Endodermal cell (in vitro differentiated cells): Measurements from ENCODE around the gene RAB28. TPM values are rescaled to one million over a fixed set of nuclear protein-coding genes. Genes with fewer than 3 reads are reported as not detected.

Experiments used
- DNase-seq: peaks from one replicate; pipeline ENCODE4 v3.0.0-alpha.2; 2017
- H3K27ac ChIP-seq: 2 replicates; pipeline ENCODE4 v1.5.1; 2013; ENCODE audit warnings: mild to moderate bottlenecking, low read depth, low read length, moderate library complexity
- H3K27me3 ChIP-seq: 2 replicates; pipeline ENCODE4 v1.6.1; 2013; ENCODE audit warnings: mild to moderate bottlenecking, low read length, moderate library complexity; ENCODE audit not compliant: insufficient read depth, control insufficient read depth, poor library complexity, severe bottlenecking
- H3K36me3 ChIP-seq: 2 replicates; pipeline ENCODE4 v1.7.0; 2013; ENCODE audit warnings: mild to moderate bottlenecking, low read length, moderate library complexity; ENCODE audit not compliant: control insufficient read depth, insufficient read depth
- H3K4me1 ChIP-seq: one replicate; pipeline ENCODE4 v1.7.0; 2013; ENCODE audit warnings: low read length; ENCODE audit not compliant: control insufficient read depth, insufficient read depth
- H3K4me3 ChIP-seq: 2 replicates; pipeline ENCODE4 v1.5.1; 2013; ENCODE audit warnings: mild to moderate bottlenecking, low read length, moderate library complexity
- H3K9ac ChIP-seq: 2 replicates; pipeline ENCODE4 v1.6.1; 2013; ENCODE audit warnings: mild to moderate bottlenecking, low read length, moderate library complexity; ENCODE audit not compliant: poor library complexity, severe bottlenecking; ENCODE audit errors: extremely low read depth
- H3K9me3 ChIP-seq: 2 replicates; pipeline ENCODE4 v1.6.1; 2013; ENCODE audit warnings: mild to moderate bottlenecking, low read length, moderate library complexity; ENCODE audit not compliant: control insufficient read depth
- H3K27ac Mint-ChIP-seq: 2 replicates; pipeline ENCODE4 v1.8.0; 2020; ENCODE audit warnings: mixed read lengths
- H3K27me3 Mint-ChIP-seq: 2 replicates; pipeline ENCODE4 v1.8.0; 2021; ENCODE audit warnings: mild to moderate bottlenecking, mixed read lengths; ENCODE audit not compliant: insufficient read depth
- H3K36me3 Mint-ChIP-seq: 2 replicates; pipeline ENCODE4 v1.8.0; 2020; ENCODE audit warnings: low read depth, mixed read lengths
- H3K4me1 Mint-ChIP-seq: 2 replicates; pipeline ENCODE4 v1.8.0; 2020; ENCODE audit warnings: mixed read lengths
- H3K4me3 Mint-ChIP-seq: 2 replicates; pipeline ENCODE4 v1.8.0; 2020; ENCODE audit warnings: mild to moderate bottlenecking, moderate library complexity, mixed read lengths
- H3K9me3 Mint-ChIP-seq: 2 replicates; pipeline ENCODE4 v1.8.0; 2020; ENCODE audit warnings: mild to moderate bottlenecking, mixed read lengths
- WGBS, 2 experiments: methylation state at CpG; one replicate each; pipeline versions ENCODE4 v1.1.5 to v1.1.7; 2013; ENCODE audit warnings: missing lambda C conversion rate in 2 of 2, mixed read lengths in 1 of 2; ENCODE audit not compliant: insufficient coverage in 1 of 2, insufficient read length in 1 of 2; 5-methylcytosine and 5-hydroxymethylcytosine counted together
- total RNA-seq, 2 donors: library from RNA; stranded (reverse); fragmentation: NEBNext Ultra II Directional in 1 of 2; extraction: Animal tissue kit (Norgen Biotek cat#: 25700) in 1 of 2; gene quantifications; 2 replicates in 1 of 2; 3 replicates in 1 of 2; pipeline ENCODE4 v1.2.1, GENCODE V29; 2021
- TF ChIP-seq, protein P1 (sequence below): fragments of 200-600 bp; sonication (generic); conservative IDR thresholded peaks from 2 replicates; pipeline ENCODE4 v1.5.0; 2021; ENCODE audit warnings: antibody characterized with exemption, mild to moderate bottlenecking

The RAB28 gene
- total RNA-seq, 2 donors from 2014 or later = 24.6 to 25.7 TPM

DNA sequence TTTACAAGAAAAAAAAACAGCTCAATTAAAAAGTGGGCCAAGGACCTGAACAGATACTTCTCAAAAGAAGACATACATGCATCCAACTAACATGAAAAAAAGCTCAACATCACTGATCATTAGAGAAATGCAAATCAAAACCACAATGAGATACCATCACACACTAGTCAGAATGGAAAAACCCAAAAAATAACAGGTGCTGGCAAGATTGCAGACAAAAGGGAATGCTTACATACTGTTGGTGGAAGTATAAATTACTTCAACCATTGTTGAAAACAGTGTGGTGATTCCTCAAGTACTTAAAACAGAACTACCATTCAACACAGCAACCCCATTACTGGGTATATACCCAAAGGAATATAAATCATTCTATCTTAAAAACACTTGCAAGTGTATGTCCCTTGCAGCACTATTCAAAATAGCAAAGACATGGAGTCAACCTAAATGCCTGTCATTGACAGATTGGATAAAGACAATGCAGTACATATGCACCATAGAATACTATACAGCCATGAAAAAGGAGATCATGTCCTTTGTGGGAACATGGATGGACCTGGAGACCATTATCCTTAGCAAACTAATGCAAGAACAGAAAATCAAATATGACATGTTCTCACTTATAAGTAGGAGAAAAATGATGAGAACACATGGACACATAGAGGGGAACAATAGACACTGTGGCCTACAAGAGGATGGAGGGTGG lies 97.6 kb downstream of the RAB28 start:
- Histone ChIP-seq H3K9me3 (peaks cover 5% of the 10 kb centered on the region), H3K27me3 (no peaks in the 10 kb centered on the region), H3K4me3 (no peak overlapping the region), H3K9ac (no peak overlapping the region), H3K27ac (no peak overlapping the region), H3K4me1 (no peaks in the 10 kb centered on the region), H3K36me3 (no peaks in the 10 kb centered on the region)
- no peak overlapping the region for H3K27ac Mint-ChIP-seq
- no peak for DNase-seq
- H3K9me3 Mint-ChIP-seq = peaks cover 13% of the 10 kb centered on the region
- H3K36me3 Mint-ChIP-seq = peaks cover 9% of the 10 kb centered on the region
- H3K4me3 Mint-ChIP-seq = no peak overlapping the region
- H3K27me3 Mint-ChIP-seq = no peaks in the 10 kb centered on the region
- TF ChIP-seq, protein P1, sequence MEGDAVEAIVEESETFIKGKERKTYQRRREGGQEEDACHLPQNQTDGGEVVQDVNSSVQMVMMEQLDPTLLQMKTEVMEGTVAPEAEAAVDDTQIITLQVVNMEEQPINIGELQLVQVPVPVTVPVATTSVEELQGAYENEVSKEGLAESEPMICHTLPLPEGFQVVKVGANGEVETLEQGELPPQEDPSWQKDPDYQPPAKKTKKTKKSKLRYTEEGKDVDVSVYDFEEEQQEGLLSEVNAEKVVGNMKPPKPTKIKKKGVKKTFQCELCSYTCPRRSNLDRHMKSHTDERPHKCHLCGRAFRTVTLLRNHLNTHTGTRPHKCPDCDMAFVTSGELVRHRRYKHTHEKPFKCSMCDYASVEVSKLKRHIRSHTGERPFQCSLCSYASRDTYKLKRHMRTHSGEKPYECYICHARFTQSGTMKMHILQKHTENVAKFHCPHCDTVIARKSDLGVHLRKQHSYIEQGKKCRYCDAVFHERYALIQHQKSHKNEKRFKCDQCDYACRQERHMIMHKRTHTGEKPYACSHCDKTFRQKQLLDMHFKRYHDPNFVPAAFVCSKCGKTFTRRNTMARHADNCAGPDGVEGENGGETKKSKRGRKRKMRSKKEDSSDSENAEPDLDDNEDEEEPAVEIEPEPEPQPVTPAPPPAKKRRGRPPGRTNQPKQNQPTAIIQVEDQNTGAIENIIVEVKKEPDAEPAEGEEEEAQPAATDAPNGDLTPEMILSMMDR = no peak
- no peaks in the 10 kb centered on the region for H3K4me1 Mint-ChIP-seq

DNA sequence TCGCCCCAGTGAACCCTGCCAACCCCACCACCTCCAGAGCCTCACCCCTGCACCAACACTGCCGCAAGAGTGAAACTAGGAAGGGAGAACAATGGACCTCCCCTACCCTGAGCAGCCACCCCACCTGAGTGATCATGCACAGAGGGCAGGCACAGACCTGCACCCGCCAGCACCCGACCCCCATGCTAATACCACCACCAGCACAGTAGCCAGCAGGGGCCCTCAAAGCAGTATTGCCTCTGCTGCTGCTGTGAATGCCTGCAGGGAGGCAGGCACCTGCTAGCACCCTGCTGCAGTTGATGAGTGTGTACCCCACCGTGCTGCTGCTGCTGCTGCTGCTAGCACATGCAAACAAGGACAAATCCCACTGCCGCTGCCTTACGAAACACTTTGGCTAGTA lies 100.1 kb downstream of the RAB28 start:
- no peak overlapping the region for H3K27ac Mint-ChIP-seq
- TF ChIP-seq, protein P1 = no peak
- no peaks in the 10 kb centered on the region for H3K4me1 ChIP-seq
- no peaks in the 10 kb centered on the region for H3K36me3 ChIP-seq
- WGBS, 2 experiments = 93 to 100% methylated on average over 1 to 7 of the region's 7 CpGs
- H3K9me3 ChIP-seq = peaks cover 5% of the 10 kb centered on the region
- H3K4me3 ChIP-seq = no peak overlapping the region
- H3K4me3 Mint-ChIP-seq = no peak overlapping the region
- H3K36me3 Mint-ChIP-seq = peaks cover 7% of the 10 kb centered on the region
- DNase-seq = no peak
- no peak overlapping the region for H3K27ac ChIP-seq
- H3K9ac ChIP-seq = no peak overlapping the region
- H3K4me1 Mint-ChIP-seq = no peaks in the 10 kb centered on the region
- no peaks in the 10 kb centered on the region for H3K27me3 Mint-ChIP-seq
- peaks cover 5% of the 10 kb centered on the region for H3K9me3 Mint-ChIP-seq
- no peaks in the 10 kb centered on the region for H3K27me3 ChIP-seq

DNA sequence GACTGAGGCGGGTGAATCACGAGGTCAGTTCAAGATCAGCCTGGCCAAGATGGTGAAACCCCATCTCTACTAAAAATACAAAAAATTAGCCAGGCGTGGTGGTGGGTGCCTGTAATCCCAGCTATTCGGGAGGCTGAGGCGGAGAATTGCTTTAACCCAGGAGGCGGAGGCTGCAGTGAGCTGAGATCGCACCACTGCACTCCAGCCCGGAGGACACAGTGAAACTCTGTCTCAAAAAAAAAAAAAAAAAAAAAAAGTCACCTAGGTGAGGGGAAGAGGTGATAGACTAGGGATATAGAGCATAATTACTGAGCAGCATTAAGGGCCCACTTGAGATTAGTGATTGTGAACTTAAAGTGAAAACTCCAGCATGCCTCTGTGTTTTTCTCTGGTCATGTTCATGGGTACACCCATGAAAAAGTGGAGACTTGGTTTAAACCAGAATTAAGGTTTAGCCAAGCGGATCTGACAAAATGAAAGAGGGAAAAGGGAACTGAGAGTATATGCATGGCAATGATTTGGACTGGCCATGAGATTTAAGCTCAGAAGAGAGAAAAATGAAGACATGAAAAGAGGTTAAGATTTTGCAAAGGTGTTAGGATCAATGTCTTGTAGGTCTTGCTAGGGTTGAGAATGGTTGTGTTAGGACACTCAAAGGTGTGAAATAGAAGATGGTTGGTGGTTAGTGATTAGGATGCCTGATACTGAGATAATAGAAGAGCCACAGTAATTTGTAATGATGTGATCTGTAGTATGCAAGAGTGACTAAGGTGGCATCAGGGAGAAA lies 105.0 kb downstream of the RAB28 start:
- Mint-ChIP-seq H3K4me1 (no peaks in the 10 kb centered on the region), H3K4me3 (no peak overlapping the region), H3K27ac (no peak overlapping the region), H3K27me3 (no peaks in the 10 kb centered on the region), H3K36me3 (peaks cover 3% of the 10 kb centered on the region), H3K9me3 (no peaks in the 10 kb centered on the region)
- Histone ChIP-seq H3K27ac (no peak overlapping the region), H3K9me3 (no peaks in the 10 kb centered on the region), H3K36me3 (no peaks in the 10 kb centered on the region), H3K4me1 (no peaks in the 10 kb centered on the region), H3K4me3 (no peak overlapping the region), H3K9ac (no peak overlapping the region), H3K27me3 (no peaks in the 10 kb centered on the region)
- DNase-seq = no peak
- WGBS, 2 experiments = 85 to 95% methylated on average over 5 to 9 of the region's 9 CpGs
- TF ChIP-seq, protein P1 = no peak
